Endometrial microvascular endothelial cells (primary cell): ENCODE data around the gene MYL6. TPM values are rescaled to one million over a fixed set of nuclear protein-coding genes. Genes with fewer than 3 reads are reported as not detected.
"Not testable (repeated sequence)": the region's sequence is repeated elsewhere in the genome, so short reads cannot be mapped to it uniquely, and the experiment has no call there.

Experiments
- in situ Hi-C: cut with HindIII; loops from 2 replicates; pipeline ENCODE4 v1.10.0; 2017; ENCODE audit warnings: low sequenced_read_pairs, low pct_unique_long_range_greater_than_20kb; ENCODE audit errors: inconsistent ontology term
- total RNA-seq: library from RNA; depleted of rRNA; stranded (reverse); fragments of >200 nt; gene quantifications from one replicate; pipeline ENCODE4 v1.2.3, GENCODE V29; 2015; ENCODE audit errors: inconsistent ontology term

Gene MYL6
- total RNA-seq, 1 donor from 2014 or later = 2,953 TPM

- in situ Hi-C loops = no loop called here
These were observed 14.7 kb downstream of the MYL6 start for GRCh38 chr12:56172839-56173238.

DNA sequence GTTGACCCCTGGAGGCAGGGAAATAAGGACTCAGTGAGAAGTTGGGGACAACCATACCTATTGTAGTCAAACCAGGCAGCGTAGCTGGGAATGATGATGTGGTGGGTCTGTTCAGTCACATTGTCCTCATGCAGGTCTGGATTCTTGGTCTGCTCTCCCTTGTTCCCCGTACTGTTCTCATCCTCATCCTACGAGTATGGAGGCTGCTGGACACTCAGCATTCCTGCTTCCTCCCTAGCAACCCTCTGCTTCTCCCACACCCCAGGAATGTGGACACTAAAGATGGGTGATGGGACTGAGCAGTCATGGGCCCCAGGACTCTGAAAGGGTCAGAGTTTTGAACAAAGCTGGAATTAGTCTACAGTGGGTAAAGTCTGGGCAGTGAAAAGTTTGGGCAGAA is 20.2 kb downstream of the MYL6 start:
- in situ Hi-C loops = no loop called here

DNA sequence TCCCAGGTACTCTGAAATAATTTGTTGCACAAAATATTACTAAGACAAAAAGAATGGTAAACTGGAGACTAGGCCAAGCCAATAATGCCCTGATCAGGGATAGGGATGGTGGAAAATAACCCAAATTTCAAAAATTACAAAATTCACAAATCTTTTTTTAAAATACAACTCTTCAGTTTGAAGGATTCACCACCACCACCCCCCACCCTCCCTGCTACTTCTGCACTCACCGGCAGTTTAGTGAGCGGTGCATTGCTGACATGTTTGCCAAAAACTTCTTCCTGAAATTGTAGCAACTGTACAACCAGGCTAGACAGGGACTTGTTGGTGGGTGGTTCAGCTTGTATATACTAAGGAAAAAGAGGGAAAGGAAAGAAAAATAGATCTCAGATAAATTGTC is 28.8 kb downstream of the MYL6 start:
- in situ Hi-C loops = no loop called here

DNA sequence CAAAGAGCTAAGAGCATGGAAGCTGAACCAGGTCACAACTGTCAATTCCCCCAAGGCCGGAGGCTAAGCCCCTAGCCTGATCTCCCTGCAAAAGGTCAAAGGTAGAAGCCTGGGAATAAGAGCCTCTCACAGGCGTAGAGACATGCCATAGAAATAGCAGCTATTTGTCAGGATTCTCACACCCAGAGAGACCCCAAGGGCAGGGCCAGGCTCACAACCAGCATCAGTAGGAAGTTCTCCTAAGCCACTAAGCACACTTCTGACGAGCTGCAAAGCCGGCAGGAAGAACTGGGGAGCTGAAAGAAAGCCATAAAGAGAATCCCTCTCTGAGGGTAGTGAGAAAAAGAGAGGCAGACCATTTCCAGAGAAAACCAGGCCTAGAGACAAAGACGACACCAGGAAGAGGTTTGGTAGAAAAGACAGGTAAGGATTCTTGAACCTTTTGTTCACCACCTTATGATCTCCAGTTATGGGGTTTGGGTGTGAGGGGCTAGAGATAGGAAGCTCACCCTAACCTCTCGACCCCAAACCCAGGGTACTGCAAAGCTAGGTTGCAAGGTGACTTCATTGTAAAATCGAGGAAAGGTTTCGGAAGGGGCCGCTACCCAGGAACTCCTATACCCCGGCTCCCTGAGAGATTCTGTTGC is 30.1 kb downstream of the MYL6 start:
- in situ Hi-C loops = no loop called here

GRCh38 chr12:56188778-56189098 is 30.6 kb downstream of the MYL6 start:
- in situ Hi-C loops = no loop called here

- in situ Hi-C loops = no loop called here
These were observed 31.1 kb downstream of the MYL6 start, which contains the start of gene SMARCC2 for GRCh38 chr12:56189099-56189917. SMARCC2 (minus strand) TSS chr12:56189483; CDS start chr12:56189461, 22 bp downstream.

DNA sequence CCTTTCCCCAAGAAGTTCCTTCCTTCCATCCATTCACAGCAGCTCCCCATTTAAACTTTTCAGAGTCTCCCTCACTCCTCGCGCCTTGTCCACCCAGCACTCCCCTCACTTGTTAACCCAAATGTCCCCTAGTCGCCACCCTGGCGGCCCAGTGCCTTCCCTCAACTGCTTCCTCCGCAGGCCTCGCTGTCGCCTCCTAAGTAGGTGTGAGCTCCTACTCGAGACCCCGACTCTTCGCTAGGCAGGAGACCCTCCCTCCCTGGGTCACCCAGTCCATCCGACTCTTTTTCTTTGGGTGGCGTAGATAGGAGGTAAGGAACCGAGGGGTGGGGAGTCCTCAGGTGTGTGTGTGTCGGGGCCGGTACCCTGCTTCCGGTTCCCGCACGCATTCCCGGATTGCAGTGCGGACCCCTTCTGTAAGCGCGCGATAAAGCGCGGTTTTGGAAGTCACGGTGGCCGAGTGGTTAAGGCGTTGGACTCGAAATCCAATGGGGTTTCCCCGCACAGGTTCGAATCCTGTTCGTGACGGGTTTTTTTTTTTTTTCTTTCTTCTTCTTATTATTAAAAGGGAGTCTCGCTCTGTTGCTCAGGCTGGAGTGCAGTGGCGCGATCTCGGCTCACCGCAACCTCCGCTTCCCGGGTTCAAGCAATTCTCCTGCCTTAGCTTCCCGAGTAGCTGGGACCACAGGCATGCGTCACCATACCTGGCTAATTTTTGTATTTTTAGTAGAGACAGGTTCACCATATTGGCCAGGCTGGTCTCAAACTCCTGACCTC is 31.9 kb downstream of the MYL6 start:
- in situ Hi-C loops = no loop called here

DNA sequence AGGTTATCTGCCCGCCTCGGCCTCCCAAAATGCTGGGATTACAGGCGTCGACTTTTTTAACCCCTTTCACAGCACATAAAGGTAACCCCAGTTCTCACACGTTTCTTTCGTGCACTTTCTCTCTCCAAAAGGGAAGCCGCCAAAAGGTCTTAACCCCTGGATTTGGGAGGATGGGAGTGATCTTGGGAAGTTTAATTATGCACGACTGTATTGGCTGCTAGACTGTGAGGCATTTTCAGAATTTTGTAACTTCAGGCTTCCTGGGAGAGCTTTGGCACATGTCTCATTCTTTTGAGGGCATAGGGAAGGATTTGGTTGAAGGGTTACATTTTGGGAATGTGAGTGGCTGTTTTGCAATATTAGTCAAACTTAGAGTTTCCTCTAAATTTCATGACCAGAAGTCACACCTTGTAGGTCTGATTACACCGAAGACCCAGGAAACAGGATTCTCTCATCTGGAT is 32.6 kb downstream of the MYL6 start:
- in situ Hi-C loops = no loop called here

DNA sequence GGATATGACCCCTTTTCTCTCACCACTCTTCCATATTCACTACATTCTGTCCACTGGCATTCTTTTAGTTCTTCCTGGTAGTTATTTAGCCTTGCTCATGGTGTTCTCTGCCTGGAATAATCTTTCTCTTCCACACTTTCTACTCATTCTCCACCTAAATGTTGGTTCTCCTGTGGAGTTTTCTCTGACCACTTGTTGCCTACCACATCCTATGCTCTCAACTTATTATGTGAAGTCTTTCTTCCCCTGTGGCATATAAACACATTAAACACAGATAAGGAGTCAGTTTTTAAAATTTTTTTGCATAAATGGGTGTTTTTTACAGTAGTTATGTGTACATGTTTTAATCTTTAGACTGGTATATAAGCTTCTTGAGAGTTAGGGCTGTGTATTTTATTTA is 34.4 kb downstream of the MYL6 start:
- in situ Hi-C loops = no loop called here

DNA sequence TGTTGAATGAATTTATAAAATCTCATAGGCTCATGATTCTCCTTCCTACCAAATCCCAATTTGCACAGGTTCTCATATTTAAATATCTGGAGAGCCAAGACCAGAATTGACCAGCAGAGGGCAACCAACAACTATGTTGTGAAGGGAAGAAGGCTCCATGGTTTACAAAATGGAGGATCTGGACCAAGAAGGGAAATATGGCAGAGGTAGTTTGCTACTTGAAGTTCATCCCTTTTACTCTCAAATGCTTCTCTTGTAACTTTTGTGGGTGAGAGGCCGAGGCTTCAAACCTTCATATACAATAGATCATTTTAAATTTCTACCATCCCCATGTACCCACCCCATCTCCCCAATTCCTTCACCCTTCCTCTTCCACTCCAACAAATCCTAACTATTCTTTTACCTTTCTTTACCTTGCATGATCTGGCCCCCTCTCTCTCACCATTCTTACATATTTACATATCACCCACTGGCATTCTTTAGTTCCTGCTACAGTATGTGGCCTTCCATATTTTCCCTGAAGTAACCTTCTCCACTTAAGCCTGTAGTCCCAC is 34.9 kb downstream of the MYL6 start:
- in situ Hi-C loops = no loop called here

GRCh38 chr12:56196818-56197550 is 38.8 kb downstream of the MYL6 start:
- in situ Hi-C loops = not testable (repeated sequence)

GRCh38 chr12:56197921-56198635 is 39.9 kb downstream of the MYL6 start:
- in situ Hi-C loops = no loop called here

GRCh38 chr12:56198836-56199235 is 40.7 kb downstream of the MYL6 start:
- in situ Hi-C loops = no loop called here

GRCh38 chr12:56202366-56202765 is 44.2 kb downstream of the MYL6 start:
- in situ Hi-C loops = no loop called here

DNA sequence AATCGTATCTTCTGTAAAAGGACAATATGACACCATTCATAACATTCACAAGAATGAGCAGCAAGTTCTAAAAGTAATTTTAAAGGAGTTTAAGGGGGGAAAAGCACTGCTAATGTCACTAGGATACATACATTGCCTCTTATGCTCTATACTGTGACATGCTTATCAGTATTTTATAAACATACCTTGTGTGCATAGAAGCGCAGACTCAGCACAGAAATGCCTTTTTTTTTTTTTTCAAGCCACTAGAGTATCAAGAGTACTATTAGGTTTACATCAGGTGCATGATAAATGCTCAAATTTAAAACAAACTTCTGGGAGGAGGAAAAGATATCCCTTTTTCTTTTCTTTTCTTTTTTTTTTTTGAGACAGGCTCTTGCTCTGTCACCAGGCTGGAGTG is 44.7 kb downstream of the MYL6 start:
- in situ Hi-C loops = no loop called here

DNA sequence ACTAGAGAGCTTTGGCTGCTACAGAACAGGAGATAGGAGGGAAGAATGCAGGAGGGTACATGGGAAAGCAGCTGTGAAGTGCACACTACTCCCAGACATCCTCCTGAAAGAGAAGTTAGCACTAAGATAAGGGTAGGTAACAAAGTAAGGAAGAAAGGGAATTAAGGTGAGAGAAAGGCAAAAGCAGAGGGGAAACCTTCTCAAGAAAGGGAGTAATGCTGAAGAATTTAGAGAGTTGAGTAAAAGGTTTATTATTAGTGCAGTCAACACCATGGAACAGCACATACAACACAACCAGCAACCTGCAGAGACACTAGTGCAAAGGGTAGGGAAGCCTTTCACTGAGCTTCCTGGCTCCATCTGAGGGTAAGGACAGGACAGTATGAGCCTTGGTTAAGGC is 46.1 kb downstream of the MYL6 start:
- in situ Hi-C loops = no loop called here

- in situ Hi-C loops = no loop called here
These were observed 47.3 kb downstream of the MYL6 start for GRCh38 chr12:56205445-56205844.

GRCh38 chr12:56206452-56207166 is 48.5 kb downstream of the MYL6 start:
- in situ Hi-C loops = no loop called here
